Measurements from ENCODE around the gene C14orf132. TPM values are rescaled to one million over a fixed set of nuclear protein-coding genes. Genes with fewer than 3 reads are reported as not detected.

C14orf132 gene
- total RNA-seq, 4 donors from 2014 or later, result 3.0 to 13.5 (median 3.9) TPM

- no peaks in the 10 kb centered on the region for H3K27me3 ChIP-seq
- H3K9me3 ChIP-seq, result peaks cover 0 to under 1% (median 0%) of the 10 kb centered on the region in 3 donors
- no peak overlapping the region for H3K27ac ChIP-seq
- intact Hi-C loops (cut with DNase I), result no loop called here
- H3K4me3 ChIP-seq, result no peak overlapping the region
- 57 to 88% methylated on average over 2 of the region's 2 CpGs for WGBS, 2 donors
- TF ChIP-seq CTCF (IDR thresholded peaks at IDR 0.05) (no peak), POLR2A (IDR thresholded peaks at IDR 0.05) (no peak)
- H3K4me1 ChIP-seq, result peaks cover 0 to 21% (median 9%) of the 10 kb centered on the region in 3 donors
- no peaks in the 10 kb centered on the region for H3K36me3 ChIP-seq
- DNase-seq, result no peak
These were observed 80.8 kb downstream of the C14orf132 start for GRCh38 chr14:96119947-96120346.

GRCh38 chr14:96120392-96120791, 81.2 kb downstream of the C14orf132 start:
- intact Hi-C loops (cut with DNase I), result no loop called here
- Histone ChIP-seq H3K36me3 (no peaks in the 10 kb centered on the region), H3K4me1 (peaks cover 0 to 21% (median 10%) of the 10 kb centered on the region in 3 donors), H3K4me3 (no peak overlapping the region), H3K9me3 (no peaks in the 10 kb centered on the region), H3K27me3 (no peaks in the 10 kb centered on the region), H3K27ac (no peak overlapping the region)
- TF ChIP-seq CTCF (IDR thresholded peaks at IDR 0.05), result no peak
- no peak for TF ChIP-seq POLR2A (IDR thresholded peaks at IDR 0.05)
- no peak for DNase-seq
- 57 to 58% methylated on average over 3 of the region's 3 CpGs for WGBS, 2 donors

GRCh38 chr14:96120941-96121340, 81.8 kb downstream of the C14orf132 start:
- H3K4me3 ChIP-seq, result no peak overlapping the region
- H3K27ac ChIP-seq, result no peak overlapping the region
- peaks cover 0 to 21% (median 14%) of the 10 kb centered on the region in 3 donors for H3K4me1 ChIP-seq
- 84 to 92% methylated on average over 4 of the region's 4 CpGs for WGBS, 2 donors
- H3K27me3 ChIP-seq, result no peaks in the 10 kb centered on the region
- no peaks in the 10 kb centered on the region for H3K36me3 ChIP-seq
- intact Hi-C loops (cut with DNase I), result no loop called here
- no peak for DNase-seq
- no peaks in the 10 kb centered on the region for H3K9me3 ChIP-seq
- TF ChIP-seq POLR2A (IDR thresholded peaks at IDR 0.05) (no peak), CTCF (IDR thresholded peaks at IDR 0.05) (no peak)

GRCh38 chr14:96121660-96122395, 82.7 kb downstream of the C14orf132 start:
- H3K9me3 ChIP-seq, result no peaks in the 10 kb centered on the region
- no peaks in the 10 kb centered on the region for H3K27me3 ChIP-seq
- 80 to 83% methylated on average over 4 of the region's 4 CpGs for WGBS, 2 donors
- intact Hi-C loops (cut with DNase I), result no loop called here
- no peak for DNase-seq
- peaks cover 0 to 25% (median 16%) of the 10 kb centered on the region in 3 donors for H3K4me1 ChIP-seq
- H3K27ac ChIP-seq, result peak overlapping the region in 1 of 4 donors; percentile 1
- TF ChIP-seq CTCF (IDR thresholded peaks at IDR 0.05), result no peak
- H3K36me3 ChIP-seq, result no peaks in the 10 kb centered on the region
- H3K4me3 ChIP-seq, result no peak overlapping the region

- Histone ChIP-seq H3K27me3 (no peaks in the 10 kb centered on the region), H3K36me3 (no peaks in the 10 kb centered on the region), H3K9me3 (no peaks in the 10 kb centered on the region), H3K4me3 (no peak overlapping the region), H3K27ac (peak overlapping the region in 1 of 4 donors; percentile 1), H3K4me1 (peaks cover 0 to 22% (median 10%) of the 10 kb centered on the region in 3 donors)
- WGBS, 2 donors, result 64 to 76% methylated on average over 6 of the region's 6 CpGs
- no peak for DNase-seq
- intact Hi-C loops (cut with DNase I), result no loop called here
- TF ChIP-seq CTCF (IDR thresholded peaks at IDR 0.05) (no peak), POLR2A (IDR thresholded peaks at IDR 0.05) (no peak)
These were observed 83.3 kb downstream of the C14orf132 start for GRCh38 chr14:96122496-96122895.

Measured in esophagus squamous epithelium (tissue), 5 donors.